WI38 (cell line): Measurements from ENCODE around the gene VSTM4.

Source experiments
- H3K4me3 ChIP-seq: 2 replicates; pipeline ENCODE4 v1.5.1; 2011; ENCODE audit warnings: low read depth, mild to moderate bottlenecking, control low read depth, low read length
- CTCF ChIP-seq: IDR thresholded peaks from 2 replicates; pipeline ENCODE4 v1.5.1; 2012; ENCODE audit warnings: low read depth, mild to moderate bottlenecking, control low read depth, low read length

The VSTM4 gene

GRCh38 chr10:49138361-49138891 lies 23.1 kb upstream of the VSTM4 start:
- no peak overlapping the region for H3K4me3 ChIP-seq
- no peak for TF ChIP-seq CTCF

GRCh38 chr10:49136525-49136924 lies 21.2 kb upstream of the VSTM4 start:
- no peak overlapping the region for H3K4me3 ChIP-seq
- TF ChIP-seq CTCF, result no peak

GRCh38 chr10:49135575-49136313 lies 20.4 kb upstream of the VSTM4 start:
- no peak for TF ChIP-seq CTCF
- no peak overlapping the region for H3K4me3 ChIP-seq

- no peak overlapping the region for H3K4me3 ChIP-seq
- TF ChIP-seq CTCF, result no peak
These were observed 19.0 kb upstream of the VSTM4 start for GRCh38 chr10:49134327-49134726.

- H3K4me3 ChIP-seq, result no peak within 1 kb of the TSS
- no peak for TF ChIP-seq CTCF
These were observed 18.5 kb upstream of the VSTM4 start, which contains the start of gene FAM170B for GRCh38 chr10:49133706-49134248. FAM170B (minus strand) TSS chr10:49134021; CDS start chr10:49133918, 103 bp downstream.

GRCh38 chr10:49132362-49132737 lies 17.0 kb upstream of the VSTM4 start:
- no peak overlapping the region for H3K4me3 ChIP-seq
- no peak for TF ChIP-seq CTCF
